ENCODE measurements around the gene TBC1D13. TPM values are rescaled to one million over a fixed set of nuclear protein-coding genes. Genes with fewer than 3 reads are reported as not detected.
A peak's percentile ranks its signal among the peaks of the same experiment; 100 is the strongest.

TBC1D13 gene
- total RNA-seq, 1 donor from 2014 or later: 24.3 TPM

- no peaks in the 10 kb centered on the region for H3K27me3 ChIP-seq (ENCODE audit: insufficient read depth, low read length)
- peaks cover 5% of the 10 kb centered on the region for H3K36me3 ChIP-seq (ENCODE audit: insufficient read depth, low read length)
- H3K9me3 ChIP-seq (ENCODE audit: insufficient read depth, low read depth, low read length): no peaks in the 10 kb centered on the region
- H3K4me3 Mint-ChIP-seq (ENCODE audit: unreplicated experiment): peak overlapping the region; percentile 91
- peaks cover 17% of the 10 kb centered on the region for H3K79me2 ChIP-seq (ENCODE audit: insufficient read depth, low read length)
- peak overlapping the region; percentile 90 for H3K4me2 ChIP-seq (ENCODE audit: low read length)
- peak overlapping the region; percentile 82 for H3K9ac ChIP-seq (ENCODE audit: low read length)
- H3K27ac Mint-ChIP-seq (ENCODE audit: unreplicated experiment): peak overlapping the region; percentile 41
- peak overlapping the region; percentile 66 for H2AFZ ChIP-seq (ENCODE audit: low read depth, low read length)
- DNase-seq (ENCODE audit: low read depth) (no peak), FAIRE-seq (no peak)
- peak overlapping the region; percentile 84 for H3K4me3 ChIP-seq (ENCODE audit: insufficient read depth, low read depth, low read length)
- peaks cover 10% of the 10 kb centered on the region for H3K36me3 Mint-ChIP-seq (ENCODE audit: low read depth, unreplicated experiment)
- H3K4me1 Mint-ChIP-seq (ENCODE audit: low read depth, unreplicated experiment): peaks cover 5% of the 10 kb centered on the region
- no peaks in the 10 kb centered on the region for H3K9me3 Mint-ChIP-seq (ENCODE audit: unreplicated experiment)
- H4K20me1 ChIP-seq (ENCODE audit: insufficient read depth, low read length): peaks cover 9% of the 10 kb centered on the region
- no peak for TF ChIP-seq EZH2 (IDR thresholded peaks at IDR 0.05; ENCODE audit: insufficient read depth, low read length)
- TF ChIP-seq CTCF (IDR thresholded peaks at IDR 0.05; ENCODE audit: insufficient read depth, low read depth, low read length): no peak
- H3K27me3 Mint-ChIP-seq (ENCODE audit: low read depth, unreplicated experiment): no peaks in the 10 kb centered on the region
- peak overlapping the region; percentile 57 for H3K27ac ChIP-seq (ENCODE audit: low read depth, low read length)
- H3K4me1 ChIP-seq (ENCODE audit: insufficient read depth, low read length): peaks cover 7% of the 10 kb centered on the region
These were observed 41.8 kb downstream of the TBC1D13 start for GRCh38 chr9:128828719-128829452.

- peaks cover 10% of the 10 kb centered on the region for H3K36me3 Mint-ChIP-seq (ENCODE audit: low read depth, unreplicated experiment)
- H3K9ac ChIP-seq (ENCODE audit: low read length): peak within 1 kb of the TSS; percentile 82
- H3K9me3 Mint-ChIP-seq (ENCODE audit: unreplicated experiment): no peaks in the 10 kb centered on the region
- no peak for FAIRE-seq
- peak within 1 kb of the TSS; percentile 57 for H3K27ac ChIP-seq (ENCODE audit: low read depth, low read length)
- TF ChIP-seq CTCF (IDR thresholded peaks at IDR 0.05; ENCODE audit: insufficient read depth, low read depth, low read length): no peak
- TF ChIP-seq EZH2 (IDR thresholded peaks at IDR 0.05; ENCODE audit: insufficient read depth, low read length): no peak
- H3K4me1 Mint-ChIP-seq (ENCODE audit: low read depth, unreplicated experiment): peaks cover 5% of the 10 kb centered on the region
- H3K4me3 Mint-ChIP-seq (ENCODE audit: unreplicated experiment): peak within 1 kb of the TSS; percentile 91
- peak within 1 kb of the TSS; percentile 75 for H3K27ac Mint-ChIP-seq (ENCODE audit: unreplicated experiment)
- H3K4me2 ChIP-seq (ENCODE audit: low read length): peak within 1 kb of the TSS; percentile 90
- peak within 1 kb of the TSS; percentile 84 for H3K4me3 ChIP-seq (ENCODE audit: insufficient read depth, low read depth, low read length)
- DNase-seq (ENCODE audit: low read depth): peak; percentile 76
- no peaks in the 10 kb centered on the region for H3K27me3 ChIP-seq (ENCODE audit: insufficient read depth, low read length)
- peaks cover 5% of the 10 kb centered on the region for H3K36me3 ChIP-seq (ENCODE audit: insufficient read depth, low read length)
- peaks cover 9% of the 10 kb centered on the region for H4K20me1 ChIP-seq (ENCODE audit: insufficient read depth, low read length)
- peaks cover 7% of the 10 kb centered on the region for H3K4me1 ChIP-seq (ENCODE audit: insufficient read depth, low read length)
- peak within 1 kb of the TSS; percentile 71 for H2AFZ ChIP-seq (ENCODE audit: low read depth, low read length)
- H3K27me3 Mint-ChIP-seq (ENCODE audit: low read depth, unreplicated experiment): no peaks in the 10 kb centered on the region
- H3K79me2 ChIP-seq (ENCODE audit: insufficient read depth, low read length): peaks cover 17% of the 10 kb centered on the region
- no peaks in the 10 kb centered on the region for H3K9me3 ChIP-seq (ENCODE audit: insufficient read depth, low read depth, low read length)
These were observed 42.6 kb downstream of the TBC1D13 start, which contains the start of gene SPOUT1 for GRCh38 chr9:128829477-128830251. Gene SPOUT1 (minus strand): TSS chr9:128829794. CDS start chr9:128829780, 14 bp downstream.
